Common myeloid progenitor, CD34-positive (primary cell): ENCODE results near the gene MCM8.

Experiments used
- CTCF ChIA-PET: fragments of 350-600 bp; sonication (Branson Sonifier 250); formaldehyde crosslinking; loops from one replicate; lab custom pipeline; 2021; ENCODE audit warnings: antibody characterized with exemption; lab: Charles Lee
- POLR2A ChIA-PET: fragments of 350-600 bp; sonication (Branson Sonifier 250); formaldehyde crosslinking; loops from one replicate; lab custom pipeline; 2021; ENCODE audit warnings: antibody characterized with exemption; lab: Charles Lee
- DNase-seq, 3 donors: peaks; one replicate each; pipeline versions ENCODE4 v3.0.0 to v3.0.0-alpha.2; 2013
- H3K27ac ChIP-seq, 2 experiments: 1 replicate in 1 of 2; 2 replicates in 1 of 2; pipeline ENCODE4 v1.7.0; 2013; ENCODE audit warnings: inconsistent platforms in 2 of 2, low read length in 2 of 2, mild to moderate bottlenecking in 2 of 2, low read depth in 1 of 2, moderate library complexity in 1 of 2; ENCODE audit not compliant: severe bottlenecking in 2 of 2, insufficient read depth in 1 of 2, poor library complexity in 1 of 2
- H3K27me3 ChIP-seq, 5 experiments: replicated peaks in 2 of 5; 1 replicate in 3 of 5; 2 replicates in 2 of 5; pipeline versions ENCODE4 v1.6.1 to v1.7.0; 2013; ENCODE audit warnings: low read length in 4 of 5, mild to moderate bottlenecking in 2 of 5, moderate library complexity in 2 of 5, inconsistent platforms in 1 of 5; ENCODE audit not compliant: insufficient read depth in 5 of 5, control insufficient read depth in 4 of 5
- H3K36me3 ChIP-seq, 4 experiments: 1 replicate in 2 of 4; 2 replicates in 2 of 4; pipeline versions ENCODE4 v1.6.1 to v1.7.0; 2013; ENCODE audit warnings: low read length in 3 of 4, control low read depth in 1 of 4, mild to moderate bottlenecking in 1 of 4; ENCODE audit not compliant: control insufficient read depth in 4 of 4, insufficient read depth in 4 of 4
- H3K4me1 ChIP-seq, 4 experiments: 1 replicate in 3 of 4; 2 replicates in 1 of 4; pipeline versions ENCODE4 v1.6.1 to v1.7.1; 2013; ENCODE audit warnings: low read length in 3 of 4, mild to moderate bottlenecking in 3 of 4, control low read depth in 1 of 4, inconsistent platforms in 1 of 4, moderate library complexity in 1 of 4; ENCODE audit not compliant: control insufficient read depth in 4 of 4, insufficient read depth in 4 of 4; ENCODE audit errors: control extremely low read depth in 1 of 4
- H3K4me3 ChIP-seq, 7 experiments: 1 replicate in 4 of 7; 2 replicates in 3 of 7; pipeline versions ENCODE4 v1.5.1 to v1.7.0; 2013; ENCODE audit warnings: mild to moderate bottlenecking in 7 of 7, low read length in 6 of 7, moderate library complexity in 6 of 7, inconsistent platforms in 2 of 7, low read depth in 2 of 7, control low read depth in 1 of 7; ENCODE audit not compliant: insufficient read depth in 4 of 7, control insufficient read depth in 1 of 7; ENCODE audit errors: extremely low read depth in 1 of 7
- H3K9me3 ChIP-seq, 5 experiments: 1 replicate in 4 of 5; 2 replicates in 1 of 5; pipeline versions ENCODE4 v1.6.1 to v1.7.1; 2013; ENCODE audit warnings: low read length in 4 of 5, mild to moderate bottlenecking in 2 of 5, inconsistent platforms in 1 of 5, low read depth in 1 of 5, moderate library complexity in 1 of 5; ENCODE audit not compliant: control insufficient read depth in 4 of 5, insufficient read depth in 2 of 5; ENCODE audit errors: control extremely low read depth in 1 of 5
- WGBS: methylation state at CpG from one replicate; pipeline ENCODE4 v1.1.5; 2013; ENCODE audit not compliant: insufficient coverage; 5-methylcytosine and 5-hydroxymethylcytosine counted together

MCM8 gene

GRCh38 chr20:5928836-5929715 lies 21.4 kb upstream of the MCM8 start:
- Histone ChIP-seq H3K27me3 (peaks cover 0 to 11% (median 4%) of the 10 kb centered on the region in 5 experiments), H3K4me3 (no peak overlapping the region), H3K36me3 (no peaks in the 10 kb centered on the region), H3K27ac (no peak overlapping the region), H3K4me1 (no peaks in the 10 kb centered on the region), H3K9me3 (no peaks in the 10 kb centered on the region)
- 95% methylated on average over 7 of the region's 8 CpGs for WGBS
- no peak for DNase-seq
- ChIA-PET POLR2A (no interaction called here), CTCF (interaction anchor here (0.6 to 1.0 kb wide), 2 partner anchors 140 to 360 kb away, joined by 3 read pairs; no protein-coding TSS in a partner anchor)

- Histone ChIP-seq H3K36me3 (no peaks in the 10 kb centered on the region), H3K27ac (no peak overlapping the region), H3K27me3 (peaks cover 0 to 11% (median 4%) of the 10 kb centered on the region in 5 experiments), H3K9me3 (no peaks in the 10 kb centered on the region), H3K4me1 (no peaks in the 10 kb centered on the region), H3K4me3 (no peak overlapping the region)
- no peak for DNase-seq
- ChIA-PET CTCF (no interaction called here), POLR2A (no interaction called here)
- 100% methylated on average over 2 of the region's 3 CpGs for WGBS
Observed at GRCh38 chr20:5931411-5931810, 19.0 kb upstream of the MCM8 start.

GRCh38 chr20:5932796-5933195 lies 17.7 kb upstream of the MCM8 start:
- Histone ChIP-seq H3K36me3 (peaks cover 0 to 6% (median under 1%) of the 10 kb centered on the region in 4 experiments), H3K4me1 (no peaks in the 10 kb centered on the region), H3K9me3 (no peaks in the 10 kb centered on the region), H3K4me3 (no peak overlapping the region), H3K27me3 (peaks cover 0 to 8% (median 4%) of the 10 kb centered on the region in 5 experiments), H3K27ac (no peak overlapping the region)
- ChIA-PET POLR2A (no interaction called here), CTCF (interaction anchor here (0.8 to 1.4 kb wide), 5 partner anchors 28 to 376 kb away, joined by 3 to 5 read pairs (median 4); no protein-coding TSS in a partner anchor)
- WGBS = 92% methylated on average over 3 of the region's 3 CpGs
- DNase-seq = no peak

GRCh38 chr20:5933802-5934436 lies 16.5 kb upstream of the MCM8 start:
- WGBS = 79% methylated on average over 4 of the region's 7 CpGs
- DNase-seq = peak; percentile 29 to 56 (median 51)
- POLR2A ChIA-PET = no interaction called here
- Histone ChIP-seq H3K27me3 (peaks cover 0 to 4% (median 1%) of the 10 kb centered on the region in 5 experiments), H3K4me3 (no peak overlapping the region), H3K9me3 (no peaks in the 10 kb centered on the region), H3K27ac (no peak overlapping the region), H3K36me3 (peaks cover 3 to 12% (median 8%) of the 10 kb centered on the region in 4 experiments), H3K4me1 (no peaks in the 10 kb centered on the region)
- CTCF ChIA-PET = interaction anchor here (0.8 to 1.4 kb wide), 5 partner anchors 67 to 415 kb away, joined by 3 to 4 read pairs (median 3); no protein-coding TSS in a partner anchor

GRCh38 chr20:5935384-5935783 lies 15.1 kb upstream of the MCM8 start:
- no peak for DNase-seq

GRCh38 chr20:5936238-5936637 lies 14.2 kb upstream of the MCM8 start:
- H3K4me1 ChIP-seq = no peaks in the 10 kb centered on the region
- H3K27ac ChIP-seq = no peak overlapping the region
- ChIA-PET CTCF (interaction anchor here (2.3 kb wide), 1 partner anchor 14 kb away, joined by 5 read pairs; no protein-coding TSS in a partner anchor), POLR2A (no interaction called here)
- H3K9me3 ChIP-seq = no peaks in the 10 kb centered on the region
- WGBS = 80% methylated on average over 2 of the region's 3 CpGs
- DNase-seq = no peak
- peaks cover 7 to 31% (median 23%) of the 10 kb centered on the region in 4 experiments for H3K36me3 ChIP-seq
- no peak overlapping the region for H3K4me3 ChIP-seq
- no peaks in the 10 kb centered on the region for H3K27me3 ChIP-seq

More at GRCh38 chr20:5935384-5935783, 15.1 kb upstream of the MCM8 start:
- POLR2A ChIA-PET = no interaction called here
- Histone ChIP-seq H3K4me1 (no peaks in the 10 kb centered on the region), H3K4me3 (no peak overlapping the region), H3K9me3 (no peaks in the 10 kb centered on the region), H3K27me3 (peaks cover 0 to 2% (median 0%) of the 10 kb centered on the region in 5 experiments), H3K36me3 (peaks cover 5 to 24% (median 17%) of the 10 kb centered on the region in 4 experiments), H3K27ac (no peak overlapping the region)
- WGBS = no CpG with 5 or more reads among the region's 1 CpG
- CTCF ChIA-PET = interaction anchor here (0.7 to 2.3 kb wide), 3 partner anchors 12 to 368 kb away, joined by 3 to 5 read pairs (median 5); no protein-coding TSS in a partner anchor
